HepG2 (cell line): ENCODE measurements around the gene FCMR. TPM values are rescaled to one million over a fixed set of nuclear protein-coding genes. Genes with fewer than 3 reads are reported as not detected.
A peak's percentile ranks its signal among the peaks of the same experiment; 100 is the strongest.

Experiments
- AHR ChIP-seq: IDR thresholded peaks from 2 replicates; pipeline ENCODE4 v1.6.1; 2018; ENCODE audit warnings: missing genetic modification reagents, missing compliant biosample characterization
- BCL6 ChIP-seq: IDR thresholded peaks from 2 replicates; pipeline ENCODE4 v1.6.1; 2016; ENCODE audit warnings: missing genetic modification reagents, missing compliant biosample characterization
- EEA1 ChIP-seq: sonication (generic); formaldehyde crosslinking; IDR thresholded peaks from 2 replicates; pipeline ENCODE4 v1.5.1; 2020; ENCODE audit warnings: mild to moderate bottlenecking, missing genetic modification reagents, borderline replicate concordance
- IRF2 ChIP-seq: IDR thresholded peaks from 2 replicates; pipeline ENCODE4 v1.6.1; 2018; ENCODE audit warnings: missing genetic modification reagents, missing compliant biosample characterization
- NCOA2 ChIP-seq: sonication (generic); formaldehyde crosslinking; IDR thresholded peaks from 2 replicates; pipeline ENCODE4 v1.8.0; 2022; ENCODE audit warnings: inconsistent platforms
- PCBP2 ChIP-seq: fragments of 200-400 bp; formaldehyde crosslinking; optimal IDR thresholded peaks from 2 replicates; pipeline ENCODE3; 2018; ENCODE audit warnings: low read length, low read depth; ENCODE audit not compliant: poor library complexity, severe bottlenecking
- REXO4 ChIP-seq: sonication (generic); formaldehyde crosslinking; IDR thresholded peaks from 2 replicates; pipeline ENCODE4 v1.8.0; 2022; ENCODE audit warnings: missing genetic modification reagents, mild to moderate bottlenecking, borderline replicate concordance
- SKI ChIP-seq: fragments of 450-650 bp; IDR thresholded peaks from one replicate; pipeline ENCODE4 v1.6.1; 2018; ENCODE audit warnings: mild to moderate bottlenecking; ENCODE audit not compliant: partially characterized antibody
- TCF12 ChIP-seq, 2 experiments: fragments of 450-650 bp in 1 of 2; sonication (generic) in 1 of 2; formaldehyde crosslinking in 1 of 2; IDR thresholded peaks; 2 replicates each; pipeline versions ENCODE4 v1.6.1 to v1.8.0; 2017 to 2022; ENCODE audit warnings: antibody characterized with exemption in 1 of 2, mild to moderate bottlenecking in 1 of 2, missing genetic modification reagents in 1 of 2, moderate library complexity in 1 of 2
- ZFP90 ChIP-seq: sonication (generic); formaldehyde crosslinking; IDR thresholded peaks from 2 replicates; pipeline ENCODE4 v1.8.0; 2022; ENCODE audit warnings: missing genetic modification reagents, mild to moderate bottlenecking, inconsistent platforms, borderline replicate concordance
- ZNF205 ChIP-seq: IDR thresholded peaks from 2 replicates; pipeline ENCODE4 v1.6.1; 2018; ENCODE audit warnings: missing biosample characterization, missing genetic modification reagents
- ZNF207 ChIP-seq: fragments of 450-650 bp; IDR thresholded peaks from 2 replicates; pipeline ENCODE4 v1.6.1; 2016; ENCODE audit warnings: antibody characterized with exemption, borderline replicate concordance
- ZNF317 ChIP-seq: sonication (generic); formaldehyde crosslinking; IDR thresholded peaks from 2 replicates; pipeline ENCODE4 v1.5.0; 2020; ENCODE audit warnings: mild to moderate bottlenecking, missing genetic modification reagents
- ZNF350 ChIP-seq: sonication (generic); formaldehyde crosslinking; IDR thresholded peaks from 2 replicates; pipeline ENCODE4 v1.4.0; 2020; ENCODE audit warnings: mild to moderate bottlenecking, low read depth, missing genetic modification reagents, borderline replicate concordance
- ZNF441 ChIP-seq: sonication (generic); formaldehyde crosslinking; IDR thresholded peaks from 2 replicates; pipeline ENCODE4 v1.7.0; 2021; ENCODE audit warnings: missing genetic modification reagents, borderline replicate concordance
- ZNF652 ChIP-seq: IDR thresholded peaks from 2 replicates; pipeline ENCODE4 v1.6.1; 2016; ENCODE audit warnings: low read depth, borderline replicate concordance
- ZNF780A ChIP-seq: sonication (generic); formaldehyde crosslinking; IDR thresholded peaks from 2 replicates; pipeline ENCODE4 v1.8.0; 2022; ENCODE audit warnings: mild to moderate bottlenecking, missing genetic modification reagents, moderate library complexity
- ZNF83 ChIP-seq: sonication (generic); formaldehyde crosslinking; IDR thresholded peaks from 2 replicates; pipeline ENCODE4 v1.4.0; 2020; ENCODE audit warnings: missing genetic modification reagents, mild to moderate bottlenecking, borderline replicate concordance
- ZSCAN20 ChIP-seq: sonication (generic); formaldehyde crosslinking; IDR thresholded peaks from 2 replicates; pipeline ENCODE4 v1.4.0; 2020; ENCODE audit warnings: missing genetic modification reagents, mild to moderate bottlenecking, borderline replicate concordance
- polyA plus RNA-seq, 8 experiments: library from polyadenylated mRNA; depleted of rRNA in 3 of 8; stranded (reverse) in 7 of 8; unstranded in 1 of 8; fragments of >200 nt; fragmentation: Illumina TruSeq in 4 of 8; extraction: Trizol in 4 of 8; gene quantifications; 2 replicates each; pipeline versions ENCODE4 v1.2.1 to v1.2.3, GENCODE V29; 2011 to 2016; ENCODE audit warnings: low read depth in 4 of 8, missing spikeins in 1 of 8, mixed read lengths in 1 of 8; ENCODE audit not compliant: insufficient read depth in 1 of 8
- total RNA-seq, 5 experiments: library from RNA; depleted of rRNA; stranded (reverse); fragments of >200 nt; fragmentation: Illumina TruSeq; extraction: Trizol; gene quantifications; 2 replicates each; pipeline ENCODE4 v1.2.3, GENCODE V29; 2016; ENCODE audit warnings: low read depth in 1 of 5
- TF ChIP-seq, protein P1 (sequence below): sonication (generic); formaldehyde crosslinking; IDR thresholded peaks from 2 replicates; pipeline ENCODE4 v1.8.0; 2022; ENCODE audit warnings: missing genetic modification reagents, mild to moderate bottlenecking, moderate library complexity, borderline replicate concordance
- TF ChIP-seq, protein P2 (sequence below): sonication (generic); formaldehyde crosslinking; IDR thresholded peaks from 2 replicates; pipeline ENCODE4 v1.4.0; 2020; ENCODE audit warnings: missing genetic modification reagents
- TF ChIP-seq, protein P3 (sequence below): IDR thresholded peaks from 2 replicates; pipeline ENCODE4 v1.6.1; 2016; ENCODE audit warnings: missing genetic modification reagents, missing compliant biosample characterization
- TF ChIP-seq, protein P4 (sequence below): sonication (generic); formaldehyde crosslinking; IDR thresholded peaks from 2 replicates; pipeline ENCODE4 v1.5.0; 2020; ENCODE audit warnings: missing genetic modification reagents
- TF ChIP-seq, protein P5 (sequence below): sonication (generic); formaldehyde crosslinking; IDR thresholded peaks from 2 replicates; pipeline ENCODE4 v1.4.0; 2020; ENCODE audit warnings: missing genetic modification reagents

FCMR gene
- total and polyA plus RNA-seq, 2 of the 13 experiments (the other 11 are each of a cell fraction or from before 2014, with no cell fraction given) = not detected

DNA sequence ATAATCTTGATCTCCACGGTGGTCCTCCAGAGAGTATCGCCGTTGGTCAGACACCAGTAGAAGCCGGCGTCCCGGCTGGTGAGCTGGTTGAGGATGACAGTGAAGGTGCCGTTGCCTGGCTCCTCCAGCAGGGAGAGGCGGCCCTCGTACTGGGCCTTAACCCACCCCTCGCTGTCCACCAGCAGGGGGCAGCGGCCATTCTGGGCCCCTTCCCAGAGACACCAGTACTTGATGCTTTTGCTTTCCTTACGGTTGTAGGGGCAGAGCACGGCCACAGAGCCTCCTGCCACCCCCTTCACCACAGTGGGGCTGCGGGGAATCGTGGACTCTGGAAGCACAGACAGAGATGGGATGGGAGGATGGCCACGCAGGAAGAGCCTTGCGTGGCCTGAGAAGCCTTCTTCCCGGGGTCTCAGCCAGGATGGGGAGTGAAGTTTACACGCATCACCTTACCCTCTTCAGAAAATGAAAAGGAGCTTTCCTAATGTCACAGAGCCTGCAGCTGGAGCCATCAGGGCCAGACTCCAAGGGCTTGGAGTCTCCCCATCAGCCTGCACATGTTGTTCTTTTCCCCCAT, 13.8 kb upstream of the FCMR start (continued):
- no peak for TF ChIP-seq TCF12 (IDR thresholded peaks at IDR 0.05)
- TF ChIP-seq TCF12 (CRISPR knock-in tag; IDR thresholded peaks at IDR 0.05) = no peak
- TF ChIP-seq ZNF207 = no peak
- TF ChIP-seq ZNF441 (CRISPR knock-in tag) = no peak
- TF ChIP-seq REXO4 (CRISPR knock-in tag) = no peak
- TF ChIP-seq ZNF780A (CRISPR knock-in tag) = no peak
- TF ChIP-seq ZNF317 = no peak
- no peak for TF ChIP-seq PCBP2
- TF ChIP-seq ZNF83 (CRISPR knock-in tag) = no peak
- TF ChIP-seq NCOA2 (CRISPR knock-in tag) = peak; percentile 25; the same call in 1 of the 2 replicates
- TF ChIP-seq ZNF652 (CRISPR knock-in tag) = peak; percentile 20; the same call in 1 of the 2 replicates
- TF ChIP-seq, protein P1, sequence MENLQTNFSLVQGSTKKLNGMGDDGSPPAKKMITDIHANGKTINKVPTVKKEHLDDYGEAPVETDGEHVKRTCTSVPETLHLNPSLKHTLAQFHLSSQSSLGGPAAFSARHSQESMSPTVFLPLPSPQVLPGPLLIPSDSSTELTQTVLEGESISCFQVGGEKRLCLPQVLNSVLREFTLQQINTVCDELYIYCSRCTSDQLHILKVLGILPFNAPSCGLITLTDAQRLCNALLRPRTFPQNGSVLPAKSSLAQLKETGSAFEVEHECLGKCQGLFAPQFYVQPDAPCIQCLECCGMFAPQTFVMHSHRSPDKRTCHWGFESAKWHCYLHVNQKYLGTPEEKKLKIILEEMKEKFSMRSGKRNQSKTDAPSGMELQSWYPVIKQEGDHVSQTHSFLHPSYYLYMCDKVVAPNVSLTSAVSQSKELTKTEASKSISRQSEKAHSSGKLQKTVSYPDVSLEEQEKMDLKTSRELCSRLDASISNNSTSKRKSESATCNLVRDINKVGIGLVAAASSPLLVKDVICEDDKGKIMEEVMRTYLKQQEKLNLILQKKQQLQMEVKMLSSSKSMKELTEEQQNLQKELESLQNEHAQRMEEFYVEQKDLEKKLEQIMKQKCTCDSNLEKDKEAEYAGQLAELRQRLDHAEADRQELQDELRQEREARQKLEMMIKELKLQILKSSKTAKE (CRISPR knock-in tag) = no peak
- TF ChIP-seq, protein P2, sequence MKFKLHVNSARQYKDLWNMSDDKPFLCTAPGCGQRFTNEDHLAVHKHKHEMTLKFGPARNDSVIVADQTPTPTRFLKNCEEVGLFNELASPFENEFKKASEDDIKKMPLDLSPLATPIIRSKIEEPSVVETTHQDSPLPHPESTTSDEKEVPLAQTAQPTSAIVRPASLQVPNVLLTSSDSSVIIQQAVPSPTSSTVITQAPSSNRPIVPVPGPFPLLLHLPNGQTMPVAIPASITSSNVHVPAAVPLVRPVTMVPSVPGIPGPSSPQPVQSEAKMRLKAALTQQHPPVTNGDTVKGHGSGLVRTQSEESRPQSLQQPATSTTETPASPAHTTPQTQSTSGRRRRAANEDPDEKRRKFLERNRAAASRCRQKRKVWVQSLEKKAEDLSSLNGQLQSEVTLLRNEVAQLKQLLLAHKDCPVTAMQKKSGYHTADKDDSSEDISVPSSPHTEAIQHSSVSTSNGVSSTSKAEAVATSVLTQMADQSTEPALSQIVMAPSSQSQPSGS = peak; percentile 65; the same call in 1 of the 2 replicates
- no peak for TF ChIP-seq ZFP90 (CRISPR knock-in tag)
- TF ChIP-seq BCL6 (CRISPR knock-in tag) = 0 out of 2 replicates have a peak, but pooled peaks have one; percentile 20
- TF ChIP-seq, protein P3, sequence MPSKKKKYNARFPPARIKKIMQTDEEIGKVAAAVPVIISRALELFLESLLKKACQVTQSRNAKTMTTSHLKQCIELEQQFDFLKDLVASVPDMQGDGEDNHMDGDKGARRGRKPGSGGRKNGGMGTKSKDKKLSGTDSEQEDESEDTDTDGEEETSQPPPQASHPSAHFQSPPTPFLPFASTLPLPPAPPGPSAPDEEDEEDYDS (CRISPR knock-in tag) = no peak
- TF ChIP-seq AHR (CRISPR knock-in tag) = no peak
- no peak for TF ChIP-seq ZNF205 (CRISPR knock-in tag)
- TF ChIP-seq, protein P4, sequence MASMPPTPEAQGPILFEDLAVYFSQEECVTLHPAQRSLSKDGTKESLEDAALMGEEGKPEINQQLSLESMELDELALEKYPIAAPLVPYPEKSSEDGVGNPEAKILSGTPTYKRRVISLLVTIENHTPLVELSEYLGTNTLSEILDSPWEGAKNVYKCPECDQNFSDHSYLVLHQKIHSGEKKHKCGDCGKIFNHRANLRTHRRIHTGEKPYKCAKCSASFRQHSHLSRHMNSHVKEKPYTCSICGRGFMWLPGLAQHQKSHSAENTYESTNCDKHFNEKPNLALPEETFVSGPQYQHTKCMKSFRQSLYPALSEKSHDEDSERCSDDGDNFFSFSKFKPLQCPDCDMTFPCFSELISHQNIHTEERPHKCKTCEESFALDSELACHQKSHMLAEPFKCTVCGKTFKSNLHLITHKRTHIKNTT (CRISPR knock-in tag) = no peak
- TF ChIP-seq ZNF350 (CRISPR knock-in tag) = no peak
- TF ChIP-seq IRF2 = peak; percentile 72
- TF ChIP-seq EEA1 = no peak
- TF ChIP-seq, protein P5, sequence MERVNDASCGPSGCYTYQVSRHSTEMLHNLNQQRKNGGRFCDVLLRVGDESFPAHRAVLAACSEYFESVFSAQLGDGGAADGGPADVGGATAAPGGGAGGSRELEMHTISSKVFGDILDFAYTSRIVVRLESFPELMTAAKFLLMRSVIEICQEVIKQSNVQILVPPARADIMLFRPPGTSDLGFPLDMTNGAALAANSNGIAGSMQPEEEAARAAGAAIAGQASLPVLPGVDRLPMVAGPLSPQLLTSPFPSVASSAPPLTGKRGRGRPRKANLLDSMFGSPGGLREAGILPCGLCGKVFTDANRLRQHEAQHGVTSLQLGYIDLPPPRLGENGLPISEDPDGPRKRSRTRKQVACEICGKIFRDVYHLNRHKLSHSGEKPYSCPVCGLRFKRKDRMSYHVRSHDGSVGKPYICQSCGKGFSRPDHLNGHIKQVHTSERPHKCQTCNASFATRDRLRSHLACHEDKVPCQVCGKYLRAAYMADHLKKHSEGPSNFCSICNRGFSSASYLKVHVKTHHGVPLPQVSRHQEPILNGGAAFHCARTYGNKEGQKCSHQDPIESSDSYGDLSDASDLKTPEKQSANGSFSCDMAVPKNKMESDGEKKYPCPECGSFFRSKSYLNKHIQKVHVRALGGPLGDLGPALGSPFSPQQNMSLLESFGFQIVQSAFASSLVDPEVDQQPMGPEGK (CRISPR knock-in tag) = 0 out of 2 replicates have a peak, but pooled peaks have one; percentile 32
- TF ChIP-seq SKI = no peak
- no peak for TF ChIP-seq ZSCAN20 (CRISPR knock-in tag)
